Femur (tissue), 1 donor: ENCODE results near the gene C4orf50.

Experiments used
- DNase-seq: peaks from one replicate; pipeline ENCODE4 v3.0.0-alpha.2; 2017

Gene C4orf50

DNA sequence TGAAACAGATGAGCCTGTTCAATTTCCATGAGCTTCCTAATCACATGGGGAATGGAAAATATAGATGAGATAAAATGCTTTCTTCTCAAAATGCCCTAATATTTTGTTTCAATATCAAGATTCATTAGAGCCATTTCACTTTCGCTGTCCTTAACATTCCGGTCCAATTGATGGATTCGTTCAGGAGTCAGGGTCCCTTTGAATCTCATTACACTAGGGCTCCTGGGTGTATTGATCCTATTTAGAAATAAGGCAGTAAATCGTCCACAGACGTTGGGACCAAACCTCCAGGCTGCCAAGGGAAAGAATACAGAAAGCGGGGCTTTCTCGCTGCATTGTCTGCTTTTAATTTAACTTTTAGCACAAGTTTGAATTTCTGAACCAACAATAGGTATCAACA is 104.8 kb downstream of the C4orf50 start:
- no peak for DNase-seq

GRCh38 chr4:5912614-5913019 is 105.6 kb downstream of the C4orf50 start:
- DNase-seq, result no peak

- no peak for DNase-seq
Observed at GRCh38 chr4:5908876-5909427, 109.3 kb downstream of the C4orf50 start.

DNA sequence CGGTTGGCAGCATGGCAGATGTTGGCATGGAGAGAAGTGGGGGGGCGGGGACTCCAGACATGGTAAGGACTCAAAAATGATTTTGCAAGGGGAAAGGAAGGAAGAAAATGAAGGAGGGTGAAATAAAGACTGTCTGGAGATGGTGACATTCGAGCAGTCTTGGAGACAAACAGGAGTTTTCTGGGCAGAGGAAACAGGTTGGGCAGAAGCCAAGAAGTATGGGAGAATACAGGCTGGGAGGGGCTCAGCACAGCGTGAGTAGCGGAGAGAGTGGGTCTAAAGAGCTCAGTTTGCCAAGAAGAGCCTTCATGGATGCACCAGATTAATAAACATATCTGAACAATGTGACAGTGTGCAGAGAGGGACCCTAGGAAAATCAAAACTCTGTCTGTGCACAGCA is 112.0 kb downstream of the C4orf50 start:
- DNase-seq, result no peak

DNA sequence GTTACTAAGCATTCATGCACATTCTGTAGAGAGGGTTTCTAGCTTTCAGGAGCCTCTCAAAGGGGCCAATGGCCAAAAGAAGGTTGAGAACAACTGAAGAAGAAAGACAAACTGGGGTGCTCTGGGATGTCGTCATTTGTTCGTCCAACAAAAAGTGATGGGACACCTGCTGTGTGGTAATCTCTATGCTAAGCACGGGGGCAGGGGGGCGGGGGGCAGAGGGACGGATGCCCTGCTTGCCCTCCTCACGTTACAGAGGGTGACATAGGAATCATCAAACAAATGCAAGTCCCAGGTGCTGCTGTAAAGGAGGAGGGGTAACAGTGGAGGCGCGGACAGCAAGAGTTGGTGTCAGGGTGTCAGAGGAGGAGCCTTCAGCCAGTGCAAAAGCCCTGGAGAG is 112.5 kb downstream of the C4orf50 start:
- no peak for DNase-seq

- no peak for DNase-seq
Observed at GRCh38 chr4:5900844-5901243, 117.4 kb downstream of the C4orf50 start.

DNA sequence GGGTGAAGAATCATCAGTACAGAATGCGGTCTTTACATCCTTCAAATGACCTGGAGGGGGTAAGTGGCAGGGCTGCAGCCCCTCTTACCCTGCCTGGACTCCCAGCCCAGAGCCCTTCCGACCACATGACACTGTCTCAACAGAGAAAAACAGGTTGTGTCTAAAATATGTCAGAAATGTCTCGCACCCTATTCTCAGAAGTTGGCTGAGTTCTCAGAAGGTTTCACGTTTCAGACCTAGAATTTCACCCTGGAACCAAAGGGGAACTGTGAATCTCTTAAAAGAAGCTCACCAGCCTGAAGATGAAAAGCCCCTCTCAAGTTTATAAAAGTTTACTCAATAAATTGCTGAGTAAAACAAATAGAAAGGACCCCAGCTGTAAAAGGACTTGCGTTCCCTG is 118.3 kb downstream of the C4orf50 start:
- DNase-seq, result no peak

GRCh38 chr4:5899396-5899795 is 118.8 kb downstream of the C4orf50 start:
- no peak for DNase-seq

DNA sequence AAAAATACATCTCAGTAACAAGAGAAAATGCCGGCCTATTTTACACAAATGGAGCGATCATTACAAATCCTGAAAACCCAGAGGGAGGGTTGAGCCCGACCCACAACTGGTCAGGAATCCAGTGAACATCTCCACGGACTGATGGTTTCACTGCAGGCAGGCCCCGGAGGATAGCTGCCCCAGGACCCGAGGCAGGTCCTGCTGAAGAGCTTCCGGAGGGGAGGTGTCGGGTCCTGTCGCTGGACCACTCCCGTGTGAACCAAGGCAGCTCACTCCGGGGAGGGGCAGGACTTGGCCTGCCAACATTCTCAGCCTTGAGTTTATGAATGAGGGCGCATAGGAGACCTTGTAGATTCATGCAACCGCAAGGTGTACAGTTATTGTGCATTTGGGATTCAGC is 120.6 kb downstream of the C4orf50 start:
- no peak for DNase-seq

DNA sequence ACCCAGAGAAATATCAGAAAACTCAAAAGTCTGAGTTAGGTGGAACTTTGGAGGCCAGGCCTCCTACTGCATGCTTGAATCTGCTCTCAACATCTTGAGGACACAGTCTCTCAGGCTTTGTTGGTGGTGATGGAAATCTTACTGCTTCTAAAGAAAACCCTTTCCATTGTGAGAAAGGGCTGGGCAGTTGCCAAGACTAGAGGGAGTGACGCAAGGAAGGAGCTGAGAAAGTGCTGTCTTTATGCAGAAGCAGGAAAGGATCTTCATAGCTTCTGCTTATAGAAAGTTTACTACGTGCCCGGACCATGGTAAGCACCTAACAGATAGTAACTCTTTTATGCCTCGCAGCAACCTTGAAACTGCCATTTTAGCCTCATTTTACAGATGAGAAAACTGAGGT is 122.9 kb downstream of the C4orf50 start:
- no peak for DNase-seq

DNA sequence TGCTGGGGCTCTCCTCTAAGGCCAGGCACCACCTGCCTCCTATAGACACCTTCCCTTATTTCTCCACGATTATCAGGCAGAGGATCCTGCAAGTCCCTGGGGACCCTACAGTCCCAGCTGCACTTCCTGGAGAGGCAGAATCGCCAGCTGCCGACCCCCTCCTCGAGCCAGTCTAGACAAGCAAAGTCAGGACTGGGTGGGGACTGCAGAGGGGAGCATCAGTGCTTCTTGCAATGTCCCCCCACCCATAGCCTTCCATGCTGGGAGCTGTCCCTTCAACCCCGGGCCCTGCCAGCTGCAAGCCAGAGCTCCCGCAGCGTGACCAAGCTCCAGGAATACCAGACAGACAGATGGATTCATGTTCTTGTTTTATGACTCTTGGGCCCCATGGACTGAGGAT is 124.0 kb downstream of the C4orf50 start:
- DNase-seq, result no peak

DNA sequence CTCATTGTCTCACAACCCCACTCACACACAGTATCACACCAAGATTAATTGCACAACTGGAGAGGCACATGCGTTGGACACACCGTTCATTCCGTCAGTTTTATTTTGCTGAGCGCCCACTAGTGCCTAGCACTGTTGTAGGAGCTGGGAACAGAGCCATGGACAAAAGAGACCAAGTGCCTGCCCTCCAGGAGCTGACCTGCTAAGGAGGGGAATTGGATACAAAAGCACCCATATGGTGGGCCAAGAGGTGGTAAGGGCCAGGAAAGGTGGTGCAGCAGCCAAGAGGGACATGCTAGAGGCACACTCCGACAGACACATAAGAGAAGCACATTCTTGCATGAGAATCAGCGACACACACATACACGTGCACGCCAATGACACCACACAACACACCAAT is 124.6 kb downstream of the C4orf50 start:
- no peak for DNase-seq

GRCh38 chr4:5893004-5893580 is 125.1 kb downstream of the C4orf50 start, which contains the start of gene CRMP1:
Gene CRMP1, minus strand, starts transcription at chr4:5893086. Its CDS starts 117 bp downstream, at chr4:5892969.
- DNase-seq, result no peak

DNA sequence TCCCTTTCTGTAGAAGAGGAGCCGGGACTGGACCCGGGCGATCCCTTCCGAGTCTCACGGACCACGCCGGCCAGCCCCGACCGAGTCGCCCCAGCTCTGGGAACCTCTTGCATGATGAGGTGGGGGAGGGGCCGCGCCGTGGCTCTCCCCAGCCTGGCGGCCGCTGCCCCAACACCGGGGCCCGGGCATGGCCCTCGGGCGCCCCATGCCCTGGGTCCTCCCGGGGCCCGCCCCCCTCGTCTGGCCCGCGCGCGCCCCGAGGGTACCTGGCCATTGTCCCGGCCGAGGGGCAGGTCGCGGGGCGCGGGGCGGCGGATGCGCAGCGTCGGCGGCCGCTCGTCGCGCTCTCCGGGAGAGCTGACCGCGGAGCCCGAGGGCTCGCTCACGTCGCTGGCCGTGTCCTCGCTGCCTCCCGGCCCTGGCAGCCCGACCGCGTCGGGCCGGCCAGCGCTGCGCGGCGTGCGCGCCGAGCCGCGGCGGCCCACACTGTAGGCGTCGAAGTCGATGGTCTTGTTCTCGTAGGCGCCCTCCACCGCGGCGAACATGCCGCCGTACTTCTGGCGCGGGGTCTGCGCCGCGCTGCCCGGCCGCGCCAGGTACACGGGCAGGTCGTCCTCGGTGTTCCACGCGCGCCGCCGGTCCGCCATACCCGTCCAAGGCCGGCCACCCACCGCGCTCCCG is 125.8 kb downstream of the C4orf50 start:
- DNase-seq, result no peak

DNA sequence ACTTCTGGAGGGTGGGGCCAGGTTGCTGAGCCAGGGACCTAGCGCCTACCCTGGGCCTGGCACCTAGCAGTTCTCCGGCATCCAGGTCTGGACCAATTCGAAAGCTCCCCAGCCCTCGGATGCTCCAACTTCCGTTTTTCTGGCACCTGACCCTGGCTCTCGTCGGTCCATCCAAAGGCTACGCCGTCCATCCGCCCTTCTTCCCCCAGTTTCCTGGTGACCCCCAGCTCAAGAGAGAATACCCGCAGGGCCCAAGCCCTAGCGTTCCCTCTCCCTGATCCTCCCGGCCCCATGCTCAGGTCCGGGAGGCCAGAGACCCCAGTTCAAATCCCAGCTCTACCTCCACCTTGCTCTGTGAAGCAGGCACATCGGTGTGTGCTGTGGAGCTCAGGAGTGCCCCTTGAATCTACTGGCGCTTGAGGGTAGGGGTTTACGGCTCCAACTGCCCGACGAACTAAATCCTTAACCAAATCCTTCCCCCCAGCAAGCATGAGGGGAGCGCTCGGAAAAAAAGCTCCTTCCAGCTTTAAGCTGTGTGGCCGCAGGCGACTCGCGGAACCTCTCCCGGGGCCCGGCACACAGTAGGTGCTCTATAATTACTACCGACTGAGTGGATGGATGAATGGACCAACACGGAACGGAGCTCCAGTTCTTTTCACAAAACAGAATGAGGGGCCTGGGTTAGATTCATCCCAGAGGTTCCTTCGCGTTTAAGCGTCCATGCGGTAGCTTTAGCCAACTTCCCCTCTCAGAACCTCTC is 126.5 kb downstream of the C4orf50 start:
- no peak for DNase-seq

GRCh38 chr4:5890063-5890727 is 128.0 kb downstream of the C4orf50 start:
- peak; percentile 45 for DNase-seq

DNA sequence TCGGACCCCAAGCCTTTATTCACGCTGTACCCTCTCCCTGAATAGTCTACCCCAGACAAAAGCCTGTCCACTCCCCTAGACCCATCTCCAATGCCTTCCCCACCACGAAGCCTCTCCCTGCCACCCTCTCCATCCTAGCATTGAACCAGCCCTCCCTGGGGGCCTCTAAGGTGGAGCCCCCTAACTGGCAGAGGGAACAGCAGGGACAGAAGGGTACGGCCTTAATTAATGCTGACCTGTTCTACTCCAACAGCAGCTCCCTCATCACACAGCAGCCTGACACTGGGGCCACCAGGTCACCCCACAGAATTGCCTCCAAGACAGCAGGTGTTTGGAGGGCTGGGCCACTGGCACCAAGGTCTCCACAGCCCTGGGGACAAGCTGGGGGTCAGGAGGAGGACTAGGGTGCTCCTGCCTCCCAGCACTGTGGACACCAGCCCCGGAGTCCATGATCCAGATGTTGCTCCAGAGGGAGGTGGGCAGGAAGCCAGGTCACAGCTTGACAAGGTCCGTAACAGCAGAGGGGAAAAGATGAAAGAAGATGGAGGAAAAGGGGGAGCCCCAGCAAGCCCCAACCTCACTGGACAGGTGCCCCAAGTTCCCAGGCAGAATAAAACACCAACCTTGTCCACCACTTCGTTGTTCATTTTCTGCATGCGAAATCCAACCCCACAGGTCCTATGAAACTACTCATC is 129.1 kb downstream of the C4orf50 start:
- DNase-seq, result no peak

DNA sequence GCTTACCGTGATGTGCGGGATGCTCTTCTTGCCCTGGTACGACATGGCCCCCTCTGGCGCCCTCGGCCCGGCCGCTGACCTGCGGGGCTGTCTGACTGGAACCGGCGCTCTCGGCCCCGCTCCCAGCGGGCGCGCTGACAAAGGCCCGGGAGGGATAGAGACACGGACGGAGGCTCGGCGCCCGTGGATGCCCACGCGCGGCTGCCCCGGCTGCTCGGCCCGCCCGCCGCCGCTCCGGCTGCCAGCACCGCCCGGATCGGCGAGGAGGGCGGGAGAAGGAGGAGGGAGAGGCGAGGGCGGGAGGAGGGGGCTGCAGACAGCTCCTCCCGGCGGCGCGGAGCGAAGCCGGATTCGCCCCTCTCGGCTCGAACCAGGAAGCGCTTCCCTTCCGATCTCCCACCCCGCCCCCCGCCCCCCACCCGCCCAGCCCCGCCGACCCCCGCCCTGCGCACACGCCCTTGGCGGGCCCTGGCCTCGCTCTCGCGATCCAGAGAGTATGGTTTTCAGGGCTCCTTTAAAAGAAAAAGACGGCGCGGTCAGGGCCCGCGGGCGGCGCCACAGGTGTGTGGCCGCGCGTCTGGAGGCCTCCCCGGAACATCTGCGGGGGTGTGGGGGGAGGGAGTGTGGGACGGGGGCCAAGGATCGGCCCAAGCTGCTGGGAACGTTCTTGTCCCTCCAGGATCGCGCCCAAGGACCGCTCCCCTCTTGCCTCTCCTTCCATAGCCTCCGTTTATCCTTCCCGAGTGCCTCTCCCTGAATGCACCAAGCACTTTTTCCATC is 129.8 kb downstream of the C4orf50 start:
- peak; percentile 46 for DNase-seq

DNA sequence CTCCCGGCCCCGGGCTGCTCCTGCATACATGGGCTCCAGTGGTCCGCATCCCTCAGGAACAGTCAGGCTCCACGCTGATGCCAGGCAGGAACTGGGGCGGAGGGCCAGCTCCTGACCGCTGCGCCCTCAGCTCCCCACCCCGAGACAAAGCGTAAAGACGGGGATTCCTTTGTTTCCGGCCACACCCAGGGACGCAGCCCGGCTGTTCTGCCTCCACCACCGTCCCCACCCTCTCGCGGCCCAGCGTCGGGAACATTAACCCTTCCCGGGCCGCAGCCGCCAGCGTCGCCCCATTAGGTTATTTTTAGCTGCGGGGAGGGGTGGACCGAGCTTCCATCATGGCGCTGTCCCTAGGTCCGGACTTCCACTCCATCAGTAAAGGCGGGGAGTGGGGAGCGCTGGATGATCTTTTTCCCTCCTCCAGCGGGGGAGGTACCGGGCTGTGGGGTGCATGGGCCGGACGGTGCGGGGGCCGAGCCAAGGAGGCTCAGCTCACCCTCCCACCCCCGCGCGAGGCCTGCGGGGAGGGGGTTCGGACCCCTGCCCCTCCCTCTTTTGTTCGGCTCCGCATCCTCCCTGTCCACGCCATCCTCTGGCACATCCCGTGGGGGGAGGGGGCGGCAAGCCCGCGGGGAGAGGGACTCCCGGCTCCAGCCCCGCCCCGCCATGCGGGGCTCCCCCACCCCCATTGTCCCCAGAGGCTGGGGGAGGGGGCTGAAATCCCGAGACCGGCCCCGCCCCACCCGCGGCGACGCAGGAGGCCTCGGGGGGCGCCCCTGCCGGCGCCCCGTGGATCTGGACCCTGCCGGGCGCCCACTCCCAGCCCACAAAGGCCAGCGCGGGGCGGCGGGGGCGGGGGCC is 130.6 kb downstream of the C4orf50 start:
- no peak for DNase-seq

- DNase-seq, result no peak
Observed at GRCh38 chr4:5887011-5887360, 131.2 kb downstream of the C4orf50 start.

- no peak for DNase-seq
Observed at GRCh38 chr4:5885733-5886132, 132.5 kb downstream of the C4orf50 start.
